Neural cell (in vitro differentiated cells): Measurements from ENCODE around the gene PBOV1. TPM values are rescaled to one million over a fixed set of nuclear protein-coding genes. Genes with fewer than 3 reads are reported as not detected.

Source experiments
- H2AFZ ChIP-seq: fragments of 200-600, 300-800 bp; sonication (generic), shearing (Covaris generic); 2 replicates; pipeline ENCODE4 v1.6.0; 2014; ENCODE audit warnings: low read depth, mild to moderate bottlenecking, antibody characterized with exemption, low read length, moderate library complexity
- H3F3A ChIP-seq: fragments of 200-600 bp; shearing (Covaris generic); 2 replicates; pipeline ENCODE4 v1.6.1; 2016; ENCODE audit warnings: mild to moderate bottlenecking, moderate library complexity, mixed read lengths, antibody characterized with exemption, low read length; ENCODE audit not compliant: insufficient read depth, poor library complexity, severe bottlenecking
- H3K27ac ChIP-seq: fragments of 200-600, 300-800 bp; sonication (generic), shearing (Covaris generic); 2 replicates; pipeline ENCODE4 v1.5.1; 2014; ENCODE audit warnings: mild to moderate bottlenecking, low read length, moderate library complexity
- H3K27me3 ChIP-seq: fragments of 300-800, 200-600 bp; sonication (generic), shearing (Covaris generic); 2 replicates; pipeline ENCODE4 v1.6.0; 2014; ENCODE audit warnings: mild to moderate bottlenecking, low read depth, low read length, moderate library complexity; ENCODE audit not compliant: insufficient read depth
- H3K36me3 ChIP-seq: fragments of 300-800, 200-600 bp; sonication (generic), shearing (Covaris generic); 2 replicates; pipeline ENCODE4 v1.5.1; 2014; ENCODE audit warnings: mild to moderate bottlenecking, antibody characterized with exemption, low read length, moderate library complexity; ENCODE audit not compliant: insufficient read depth
- H3K4me2 ChIP-seq: fragments of 300-800, 200-600 bp; sonication (generic), shearing (Covaris generic); 2 replicates; pipeline ENCODE4 v1.6.0; 2014; ENCODE audit warnings: mild to moderate bottlenecking, low read length
- H3K4me3 ChIP-seq: fragments of 300-800, 200-600 bp; sonication (generic), shearing (Covaris generic); 2 replicates; pipeline ENCODE4 v1.5.1; 2014; ENCODE audit warnings: mild to moderate bottlenecking, low read length, moderate library complexity
- H3K79me2 ChIP-seq: fragments of 200-600 bp; shearing (Covaris generic); replicated peaks from 2 replicates; pipeline ENCODE4 v1.6.0; 2014; ENCODE audit warnings: mild to moderate bottlenecking, low read length, moderate library complexity; ENCODE audit not compliant: insufficient read depth
- H3K9ac ChIP-seq: fragments of 300-800, 200-600 bp; sonication (generic), shearing (Covaris generic); 2 replicates; pipeline ENCODE4 v1.6.1; 2016; ENCODE audit warnings: mild to moderate bottlenecking, low read length, mixed read lengths
- H3K9me2 ChIP-seq: fragments of 200-600 bp; shearing (Covaris generic); 2 replicates; pipeline ENCODE4 v1.6.1; 2016; ENCODE audit warnings: mild to moderate bottlenecking, low read length, mixed read lengths; ENCODE audit not compliant: insufficient read depth
- H3K9me3 ChIP-seq: fragments of 200-600, 300-800 bp; sonication (generic), shearing (Covaris generic); 2 replicates; pipeline ENCODE4 v1.6.1; 2016; ENCODE audit warnings: mild to moderate bottlenecking, mixed run types, low read length, moderate library complexity, mixed read lengths
- H4K20me1 ChIP-seq: fragments of 200-600 bp; shearing (Covaris generic); 2 replicates; pipeline ENCODE4 v1.6.1; 2016; ENCODE audit warnings: mild to moderate bottlenecking, mixed run types; ENCODE audit not compliant: insufficient read depth
- CTCF ChIP-seq: fragments of 450-650 bp; IDR thresholded peaks from 2 replicates; pipeline ENCODE4 v1.5.1; 2014; ENCODE audit warnings: antibody characterized with exemption, mild to moderate bottlenecking, moderate library complexity; ENCODE audit not compliant: poor library complexity, severe bottlenecking
- EP300 ChIP-seq: fragments of 450-650 bp; conservative IDR thresholded peaks from 2 replicates; pipeline ENCODE4 v1.6.1; 2014; ENCODE audit warnings: antibody characterized with exemption, mild to moderate bottlenecking, moderate library complexity; ENCODE audit not compliant: poor library complexity, severe bottlenecking
- EZH2 ChIP-seq: fragments of 200-600, 300-800 bp; shearing (Covaris generic), sonication (generic); IDR thresholded peaks from 2 replicates; pipeline ENCODE4 v1.6.1; 2014; ENCODE audit warnings: antibody characterized with exemption, low read length, borderline replicate concordance, mild to moderate bottlenecking; ENCODE audit not compliant: insufficient read depth, poor library complexity, severe bottlenecking
- MXI1 ChIP-seq: fragments of 450-650 bp; conservative IDR thresholded peaks from 2 replicates; pipeline ENCODE4 v1.6.1; 2014; ENCODE audit warnings: antibody characterized with exemption, mild to moderate bottlenecking; ENCODE audit not compliant: poor library complexity, severe bottlenecking
- POLR2AphosphoS5 ChIP-seq: IDR thresholded peaks from 2 replicates; pipeline ENCODE4 v1.6.1; 2012
- RAD21 ChIP-seq: fragments of 450-650 bp; conservative IDR thresholded peaks from 2 replicates; pipeline ENCODE4 v1.6.1; 2014; ENCODE audit warnings: antibody characterized with exemption, mild to moderate bottlenecking, moderate library complexity
- SMC3 ChIP-seq: fragments of 450-650 bp; conservative IDR thresholded peaks from 2 replicates; pipeline ENCODE4 v1.6.1; 2014; ENCODE audit warnings: antibody characterized with exemption, mild to moderate bottlenecking, moderate library complexity; ENCODE audit not compliant: poor library complexity
- TAF1 ChIP-seq: IDR thresholded peaks from 2 replicates; pipeline ENCODE4 v1.6.1; 2012; ENCODE audit warnings: low read depth
- polyA plus RNA-seq: library from polyadenylated mRNA; depleted of rRNA; stranded (reverse); fragments of >200 nt; gene quantifications from 2 replicates; pipeline ENCODE4 v1.2.3, GENCODE V29; 2014
- TF ChIP-seq, protein P1 (sequence below): IDR thresholded peaks from 2 replicates; pipeline ENCODE4 v1.6.1; 2012; ENCODE audit warnings: borderline replicate concordance

Gene PBOV1
- polyA plus RNA-seq, 1 donor from 2014 or later, result not detected

GRCh38 chr6:138264372-138264880 lies 46.1 kb upstream of the PBOV1 start:
- H3K27ac ChIP-seq, result no peak overlapping the region
- H3K9me2 ChIP-seq, result no peaks in the 10 kb centered on the region
- H3K36me3 ChIP-seq, result no peaks in the 10 kb centered on the region
- no peaks in the 10 kb centered on the region for H3K27me3 ChIP-seq
- no peak for TF ChIP-seq CTCF
- no peak for TF ChIP-seq EZH2
- TF ChIP-seq POLR2AphosphoS5, result no peak
- TF ChIP-seq MXI1, result no peak
- TF ChIP-seq, protein P1, sequence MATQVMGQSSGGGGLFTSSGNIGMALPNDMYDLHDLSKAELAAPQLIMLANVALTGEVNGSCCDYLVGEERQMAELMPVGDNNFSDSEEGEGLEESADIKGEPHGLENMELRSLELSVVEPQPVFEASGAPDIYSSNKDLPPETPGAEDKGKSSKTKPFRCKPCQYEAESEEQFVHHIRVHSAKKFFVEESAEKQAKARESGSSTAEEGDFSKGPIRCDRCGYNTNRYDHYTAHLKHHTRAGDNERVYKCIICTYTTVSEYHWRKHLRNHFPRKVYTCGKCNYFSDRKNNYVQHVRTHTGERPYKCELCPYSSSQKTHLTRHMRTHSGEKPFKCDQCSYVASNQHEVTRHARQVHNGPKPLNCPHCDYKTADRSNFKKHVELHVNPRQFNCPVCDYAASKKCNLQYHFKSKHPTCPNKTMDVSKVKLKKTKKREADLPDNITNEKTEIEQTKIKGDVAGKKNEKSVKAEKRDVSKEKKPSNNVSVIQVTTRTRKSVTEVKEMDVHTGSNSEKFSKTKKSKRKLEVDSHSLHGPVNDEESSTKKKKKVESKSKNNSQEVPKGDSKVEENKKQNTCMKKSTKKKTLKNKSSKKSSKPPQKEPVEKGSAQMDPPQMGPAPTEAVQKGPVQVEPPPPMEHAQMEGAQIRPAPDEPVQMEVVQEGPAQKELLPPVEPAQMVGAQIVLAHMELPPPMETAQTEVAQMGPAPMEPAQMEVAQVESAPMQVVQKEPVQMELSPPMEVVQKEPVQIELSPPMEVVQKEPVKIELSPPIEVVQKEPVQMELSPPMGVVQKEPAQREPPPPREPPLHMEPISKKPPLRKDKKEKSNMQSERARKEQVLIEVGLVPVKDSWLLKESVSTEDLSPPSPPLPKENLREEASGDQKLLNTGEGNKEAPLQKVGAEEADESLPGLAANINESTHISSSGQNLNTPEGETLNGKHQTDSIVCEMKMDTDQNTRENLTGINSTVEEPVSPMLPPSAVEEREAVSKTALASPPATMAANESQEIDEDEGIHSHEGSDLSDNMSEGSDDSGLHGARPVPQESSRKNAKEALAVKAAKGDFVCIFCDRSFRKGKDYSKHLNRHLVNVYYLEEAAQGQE, result no peak
- TF ChIP-seq RAD21, result no peak
- TF ChIP-seq SMC3, result no peak
- TF ChIP-seq EP300, result no peak
- no peak for TF ChIP-seq TAF1
- no peak overlapping the region for H3K4me3 ChIP-seq
- H3K79me2 ChIP-seq, result no peaks in the 10 kb centered on the region
- no peaks in the 10 kb centered on the region for H3F3A ChIP-seq
- H3K9me3 ChIP-seq, result no peaks in the 10 kb centered on the region
- no peaks in the 10 kb centered on the region for H4K20me1 ChIP-seq
- no peak overlapping the region for H3K4me2 ChIP-seq
- H2AFZ ChIP-seq, result no peak overlapping the region
- no peak overlapping the region for H3K9ac ChIP-seq

GRCh38 chr6:138263963-138264362 lies 45.7 kb upstream of the PBOV1 start:
- Histone ChIP-seq H3K9ac (no peak overlapping the region), H3K27ac (no peak overlapping the region), H3F3A (no peaks in the 10 kb centered on the region), H3K79me2 (no peaks in the 10 kb centered on the region), H2AFZ (no peak overlapping the region), H4K20me1 (no peaks in the 10 kb centered on the region), H3K9me2 (no peaks in the 10 kb centered on the region), H3K9me3 (no peaks in the 10 kb centered on the region), H3K4me2 (no peak overlapping the region), H3K36me3 (no peaks in the 10 kb centered on the region), H3K4me3 (no peak overlapping the region), H3K27me3 (no peaks in the 10 kb centered on the region)
- TF ChIP-seq TAF1 (no peak), MXI1 (no peak), SMC3 (no peak), RAD21 (no peak), POLR2AphosphoS5 (no peak), EP300 (no peak), EZH2 (no peak), CTCF (no peak)
- TF ChIP-seq, protein P1, result no peak
